HEK293T (cell line): ENCODE measurements around the gene PRSS57.

Experiments
- CTCF ChIA-PET: fragments of 350-600 bp; formaldehyde crosslinking; extraction: SDS; loops from one replicate; lab custom pipeline; 2021; ENCODE audit warnings: antibody characterized with exemption, inconsistent platforms; lab: Yijun Ruan, JAX
- POLR2A ChIA-PET: fragments of 350-600 bp; formaldehyde crosslinking; extraction: SDS; loops from one replicate; lab custom pipeline; 2020; ENCODE audit warnings: antibody characterized with exemption, inconsistent platforms; lab: Yijun Ruan, JAX
- DNase-seq: peaks from one replicate; pipeline ENCODE4 v3.0.0; 2012; ENCODE audit warnings: mixed read lengths; ENCODE audit errors: extremely low spot score
- ARNT ChIP-seq: fragments of 450-650 bp; IDR thresholded peaks from 2 replicates; pipeline ENCODE4 v1.6.1; 2017; ENCODE audit warnings: mild to moderate bottlenecking
- BHLHE40 ChIP-seq: fragments of 450-650 bp; IDR thresholded peaks from 2 replicates; pipeline ENCODE4 v1.6.1; 2016; ENCODE audit warnings: mild to moderate bottlenecking, moderate library complexity, borderline replicate concordance
- CTBP1 ChIP-seq: fragments of 450-650 bp; IDR thresholded peaks from 2 replicates; pipeline ENCODE4 v1.6.1; 2016; ENCODE audit warnings: borderline replicate concordance
- ELF4 ChIP-seq: fragments of 450-650 bp; IDR thresholded peaks from 2 replicates; pipeline ENCODE4 v1.6.1; 2017; ENCODE audit warnings: antibody characterized with exemption
- FOXA1 ChIP-seq: fragments of 450-650 bp; IDR thresholded peaks from 2 replicates; pipeline ENCODE4 v1.6.1; 2016; ENCODE audit warnings: mild to moderate bottlenecking
- FOXK2 ChIP-seq: fragments of 450-650 bp; IDR thresholded peaks from 2 replicates; pipeline ENCODE4 v1.6.1; 2016; ENCODE audit warnings: mild to moderate bottlenecking
- FOXM1 ChIP-seq: fragments of 450-650 bp; IDR thresholded peaks from 2 replicates; pipeline ENCODE4 v1.6.1; 2017; ENCODE audit warnings: mild to moderate bottlenecking, borderline replicate concordance
- HDGF ChIP-seq: fragments of 450-650 bp; IDR thresholded peaks from 2 replicates; pipeline ENCODE4 v1.6.1; 2017; ENCODE audit warnings: antibody characterized with exemption, borderline replicate concordance
- L3MBTL2 ChIP-seq: fragments of 450-650 bp; conservative IDR thresholded peaks from 2 replicates; pipeline ENCODE4 v1.6.1; 2016; ENCODE audit warnings: mild to moderate bottlenecking
- LEF1 ChIP-seq: fragments of 450-650 bp; IDR thresholded peaks from 2 replicates; pipeline ENCODE4 v1.6.1; 2017; ENCODE audit warnings: mild to moderate bottlenecking, borderline replicate concordance
- NFRKB ChIP-seq: fragments of 450-650 bp; IDR thresholded peaks from 2 replicates; pipeline ENCODE4 v1.6.1; 2016; ENCODE audit warnings: mild to moderate bottlenecking, moderate library complexity
- PKNOX1 ChIP-seq: fragments of 450-650 bp; IDR thresholded peaks from 2 replicates; pipeline ENCODE4 v1.6.1; 2016
- SP1 ChIP-seq: fragments of 450-650 bp; IDR thresholded peaks from 2 replicates; pipeline ENCODE4 v1.6.1; 2017
- SUZ12 ChIP-seq: fragments of 450-650 bp; IDR thresholded peaks from 2 replicates; pipeline ENCODE4 v1.6.1; 2016; ENCODE audit warnings: mild to moderate bottlenecking
- TARDBP ChIP-seq: fragments of 450-650 bp; IDR thresholded peaks from 2 replicates; pipeline ENCODE4 v1.6.1; 2016
- ZNF384 ChIP-seq: fragments of 450-650 bp; IDR thresholded peaks from 2 replicates; pipeline ENCODE4 v1.6.1; 2016

The PRSS57 gene

GRCh38 chr19:651114-651818 lies 44.0 kb downstream of the PRSS57 start:
- no peak for DNase-seq
- ChIA-PET CTCF (no interaction called here), POLR2A (no interaction called here)
- TF ChIP-seq PKNOX1 (no peak), HDGF (no peak), NFRKB (no peak), ELF4 (no peak), FOXM1 (no peak), SUZ12 (no peak), LEF1 (no peak), L3MBTL2 (no peak), FOXK2 (no peak), SP1 (no peak)

DNA sequence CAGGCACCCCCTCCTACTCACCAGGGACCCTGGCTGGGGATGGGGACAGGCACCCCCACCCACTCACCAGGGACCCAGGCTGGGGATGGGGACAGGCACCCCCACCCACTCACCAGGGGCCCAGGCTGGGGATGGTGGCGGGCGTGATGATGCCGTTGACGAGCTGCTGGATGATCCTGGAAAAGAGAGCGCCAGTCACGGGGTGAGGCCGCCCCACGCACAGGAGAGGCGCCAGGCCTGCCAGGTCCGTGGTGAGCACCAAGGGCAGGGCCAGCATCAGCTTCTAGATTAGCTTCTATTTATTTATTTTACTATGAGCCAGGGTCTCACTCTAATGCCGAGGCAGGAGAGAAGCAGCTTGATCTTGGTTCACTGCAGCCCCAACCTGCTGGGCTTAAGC lies 45.1 kb downstream of the PRSS57 start:
- POLR2A ChIA-PET, result no interaction called here
- TF ChIP-seq ZNF384 (no peak), SP1 (no peak), NFRKB (no peak), CTBP1 (no peak), FOXA1 (no peak), L3MBTL2 (no peak), BHLHE40 (no peak), FOXK2 (no peak), HDGF (no peak), SUZ12 (no peak), PKNOX1 (no peak), ARNT (no peak), FOXM1 (no peak), TARDBP (no peak), LEF1 (no peak), ELF4 (no peak)
- DNase-seq, result no peak
- CTCF ChIA-PET, result no interaction called here

DNA sequence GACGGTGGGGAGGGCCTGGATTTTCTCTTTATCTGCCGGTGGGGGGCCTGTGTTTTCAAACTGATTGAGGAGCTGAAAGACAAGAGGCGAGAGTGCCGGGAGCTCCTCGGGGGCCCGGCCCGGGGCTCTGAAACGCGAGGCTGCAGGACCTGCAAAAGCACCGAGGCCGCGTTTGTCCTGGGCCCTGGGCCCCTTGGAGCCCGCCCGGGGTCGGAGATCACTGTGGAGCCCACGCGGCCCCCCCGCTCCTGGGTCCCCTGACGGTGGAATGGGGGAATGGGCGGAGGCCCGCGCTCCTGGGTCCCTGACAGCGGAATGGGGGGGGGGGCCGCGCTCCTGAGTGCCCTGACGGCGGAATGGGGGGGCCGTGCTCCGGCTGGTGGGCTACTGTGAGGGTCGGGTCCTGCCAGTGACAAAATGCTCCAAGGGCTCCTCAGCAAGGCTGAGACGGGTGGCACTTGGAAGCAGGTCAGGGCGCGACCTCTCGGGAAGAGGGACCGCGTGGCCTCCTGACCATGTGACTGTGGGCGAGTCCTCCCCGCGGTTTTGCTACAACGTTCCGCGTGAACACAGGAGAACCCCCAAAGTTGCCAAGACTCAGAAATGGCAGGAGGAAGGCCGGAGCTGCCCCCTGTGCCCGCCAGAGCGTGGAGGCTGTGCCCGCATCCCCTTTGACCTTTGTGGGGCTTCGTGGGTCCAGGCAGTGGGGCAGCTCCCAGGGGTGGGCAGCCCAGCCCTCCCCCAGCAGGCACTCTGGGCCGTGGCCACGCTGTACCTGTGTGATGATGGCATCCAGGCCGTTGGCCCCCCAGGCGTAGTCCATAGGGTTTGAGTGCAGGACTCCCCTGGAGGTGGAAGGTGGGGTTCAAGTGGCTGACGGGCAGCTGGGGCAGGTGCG lies 46.1 kb downstream of the PRSS57 start:
- DNase-seq, result no peak
- POLR2A ChIA-PET, result no interaction called here
- TF ChIP-seq BHLHE40, result no peak
- no peak for TF ChIP-seq HDGF
- TF ChIP-seq CTBP1, result no peak
- no peak for TF ChIP-seq L3MBTL2
- no peak for TF ChIP-seq LEF1
- no peak for TF ChIP-seq FOXA1
- TF ChIP-seq ARNT, result no peak
- TF ChIP-seq TARDBP, result no peak
- no peak for TF ChIP-seq ELF4
- TF ChIP-seq FOXM1, result no peak
- TF ChIP-seq PKNOX1, result no peak
- no peak for TF ChIP-seq ZNF384
- no peak for TF ChIP-seq FOXK2
- no peak for TF ChIP-seq SP1
- no peak for TF ChIP-seq SUZ12
- TF ChIP-seq NFRKB, result no peak
- CTCF ChIA-PET, result no interaction called here

DNA sequence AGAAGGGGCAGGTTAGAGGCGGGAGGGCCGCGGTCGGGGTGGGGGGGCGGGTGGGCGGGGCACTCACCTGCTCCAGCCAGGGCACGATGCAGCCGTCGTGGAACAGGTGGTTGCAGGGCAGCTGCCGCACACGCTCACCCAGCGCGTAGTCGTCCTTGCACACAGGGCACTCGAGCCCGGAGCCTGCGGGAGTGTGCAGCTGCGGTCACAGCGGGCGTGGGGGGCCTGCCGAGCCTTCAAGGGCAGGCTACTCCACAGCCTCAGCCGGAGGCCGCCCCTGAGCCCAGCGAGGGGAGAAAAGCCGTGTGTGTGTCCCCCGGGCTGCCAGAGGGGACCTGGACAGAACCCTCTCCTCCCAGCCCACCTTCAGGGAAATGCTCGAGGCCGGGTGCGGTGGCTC lies 46.9 kb downstream of the PRSS57 start:
- no peak for DNase-seq
- TF ChIP-seq FOXA1 (no peak), L3MBTL2 (no peak), FOXM1 (no peak), BHLHE40 (no peak), SUZ12 (no peak), ARNT (no peak)
- ChIA-PET CTCF (no interaction called here), POLR2A (no interaction called here)

DNA sequence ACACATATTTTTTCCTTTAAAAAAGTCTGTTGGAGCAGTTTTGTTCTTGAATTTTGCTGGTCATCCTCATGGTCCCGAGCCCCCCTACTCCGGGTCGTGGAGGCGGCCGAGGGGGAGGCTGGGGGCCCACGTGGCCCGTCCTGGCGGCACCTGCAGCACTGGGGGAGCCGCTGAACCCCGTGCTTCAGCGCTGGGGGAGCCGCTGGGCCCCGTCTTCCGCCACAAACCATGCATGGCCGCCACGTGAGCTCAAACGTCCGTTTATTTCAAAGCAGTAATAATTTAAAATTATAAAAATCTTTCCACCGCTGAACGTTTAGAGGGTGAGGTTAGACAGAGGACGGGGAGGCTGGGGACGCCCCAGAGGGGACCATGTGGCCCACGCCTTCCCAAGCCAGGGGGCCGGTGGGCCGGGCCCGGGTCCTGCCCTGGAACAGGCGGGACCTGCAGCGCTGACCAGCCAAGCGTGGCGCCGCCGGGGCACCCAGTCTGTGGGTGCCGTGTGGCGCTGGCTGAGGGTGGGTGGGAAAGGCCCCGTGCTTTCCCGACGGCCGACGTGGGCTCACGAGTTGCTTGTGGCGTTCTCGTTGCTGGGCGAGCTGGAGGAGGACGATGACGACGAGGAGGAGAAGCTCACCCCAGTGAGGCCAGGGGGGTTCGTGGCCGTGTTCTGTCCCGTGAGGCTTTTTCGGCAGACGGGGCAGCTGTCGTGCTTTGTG lies 47.5 kb downstream of the PRSS57 start:
- TF ChIP-seq TARDBP (no peak), ZNF384 (no peak), PKNOX1 (no peak), NFRKB (no peak), FOXM1 (no peak), FOXK2 (no peak), CTBP1 (no peak), FOXA1 (no peak), BHLHE40 (no peak), ELF4 (no peak)
- CTCF ChIA-PET, result no interaction called here
- DNase-seq, result no peak
- POLR2A ChIA-PET, result no interaction called here
